HCT116 (cell line): ENCODE data around the gene EMILIN1. TPM values are rescaled to one million over a fixed set of nuclear protein-coding genes. Genes with fewer than 3 reads are reported as not detected.

Experiments
- ATAC-seq: fragments of 200-7000 bp; cut with Tn5 transposase; 2 replicates; pipeline ENCODE4 v1.9.1; 2020; ENCODE audit warnings: mild to moderate bottlenecking, moderate library complexity
- BruUV-seq: library from RNA; stranded (reverse); fragments of 400-500 nt; replicated peaks from 2 replicates; lab custom pipeline; 2021; lab: Mats Ljungman, UMichigan
- CTCF ChIA-PET: fragments of 300-600 bp; sonication (Branson Sonifier 250); formaldehyde crosslinking; loops from one replicate; lab custom pipeline; 2021; ENCODE audit warnings: antibody characterized with exemption; lab: Charles Lee
- POLR2A ChIA-PET: fragments of 300-600, 350-600 bp; sonication (Branson Sonifier 250); formaldehyde crosslinking; loops from one replicate; lab custom pipeline; 2021; ENCODE audit warnings: antibody characterized with exemption; lab: Charles Lee
- RAD21 ChIA-PET, 2 experiments: fragments of 300-600 bp; sonication (Branson Sonifier 250); formaldehyde crosslinking; loops; one replicate each; lab custom pipeline; 2023; ENCODE audit warnings: low total read pairs in 2 of 2; ENCODE audit not compliant: uncharacterized antibody in 2 of 2, unreplicated experiment in 2 of 2, low non-redundant PET in 1 of 2; lab: Charles Lee
- DNase-seq: peaks from one replicate; pipeline ENCODE4 v3.0.0-alpha.2; 2010; ENCODE audit warnings: low read depth, low spot score
- H2AFZ ChIP-seq: fragments of 200-600 bp; shearing (Covaris generic), sonication (generic); 2 replicates; pipeline ENCODE4 v1.6.1; 2017; ENCODE audit warnings: low read depth, mixed run types, mixed read lengths, antibody characterized with exemption, low read length; ENCODE audit not compliant: poor library complexity, severe bottlenecking
- H3K27ac ChIP-seq: 2 replicates; pipeline ENCODE4 v1.5.1; 2012; ENCODE audit warnings: low read depth, low read length
- H3K27me3 ChIP-seq: fragments of 200-600 bp; sonication (generic); 2 replicates; pipeline ENCODE4 v1.6.1; 2016; ENCODE audit warnings: mixed run types, low read length, mixed read lengths; ENCODE audit not compliant: insufficient read depth
- H3K36me3 ChIP-seq, 2 experiments: fragments of 200-500 bp in 1 of 2; fragments of 200-600 bp in 1 of 2; sonication (Bioruptor generic) in 1 of 2; sonication (generic) in 1 of 2; 2 replicates each; pipeline versions ENCODE4 v1.5.1 to v1.6.1; 2014 to 2016; ENCODE audit warnings: low read length in 2 of 2, inconsistent platforms in 1 of 2, mixed read lengths in 1 of 2, mixed run types in 1 of 2; ENCODE audit not compliant: insufficient read depth in 2 of 2, control insufficient read depth in 1 of 2
- H3K4me1 ChIP-seq, 2 experiments: fragments of 200-600 bp in 1 of 2; sonication (generic) in 1 of 2; 2 replicates each; pipeline versions ENCODE4 v1.5.1 to v1.6.1; 2012 to 2017; ENCODE audit warnings: low read length in 2 of 2, inconsistent platforms in 1 of 2, mild to moderate bottlenecking in 1 of 2, mixed read lengths in 1 of 2, mixed run types in 1 of 2, moderate library complexity in 1 of 2; ENCODE audit not compliant: insufficient read depth in 2 of 2, control insufficient read depth in 1 of 2
- H3K4me2 ChIP-seq: fragments of 200-600 bp; sonication (generic); 2 replicates; pipeline ENCODE4 v1.6.1; 2017; ENCODE audit warnings: mixed run types, low read length, mixed read lengths
- H3K4me3 ChIP-seq, 2 experiments: fragments of 200-600 bp in 1 of 2; sonication (generic) in 1 of 2; replicated peaks in 1 of 2; 2 replicates each; pipeline ENCODE4 v1.5.1; 2011 to 2016; ENCODE audit warnings: low read length in 2 of 2, control low read depth in 1 of 2, low read depth in 1 of 2, mild to moderate bottlenecking in 1 of 2, mixed read lengths in 1 of 2, mixed run types in 1 of 2
- H3K79me2 ChIP-seq: fragments of 200-600 bp; sonication (generic); 2 replicates; pipeline ENCODE4 v1.6.1; 2017; ENCODE audit warnings: mild to moderate bottlenecking, mixed run types, low read length, moderate library complexity, mixed read lengths; ENCODE audit not compliant: insufficient read depth
- H3K9ac ChIP-seq: fragments of 200-600 bp; sonication (generic); 2 replicates; pipeline ENCODE4 v1.6.1; 2016; ENCODE audit warnings: low read length, mixed read lengths
- H3K9me2 ChIP-seq: fragments of 200-600 bp; sonication (generic), shearing (Covaris generic); 2 replicates; pipeline ENCODE4 v1.6.1; 2017; ENCODE audit warnings: mixed run types, mild to moderate bottlenecking, moderate library complexity; ENCODE audit not compliant: insufficient read depth
- H3K9me3 ChIP-seq, 2 experiments: fragments of 200-500 bp in 1 of 2; fragments of 200-600 bp in 1 of 2; sonication (Bioruptor generic) in 1 of 2; sonication (generic) in 1 of 2; 2 replicates each; pipeline ENCODE4 v1.6.1; 2014 to 2017; ENCODE audit warnings: low read length in 2 of 2, mixed read lengths in 2 of 2, inconsistent platforms in 1 of 2, low read depth in 1 of 2, mild to moderate bottlenecking in 1 of 2, mixed run types in 1 of 2, moderate library complexity in 1 of 2; ENCODE audit not compliant: control insufficient read depth in 1 of 2, insufficient read depth in 1 of 2
- H4K20me1 ChIP-seq: fragments of 200-600 bp; sonication (generic), shearing (Covaris generic); 2 replicates; pipeline ENCODE4 v1.6.1; 2017; ENCODE audit warnings: mixed run types, mild to moderate bottlenecking, moderate library complexity; ENCODE audit not compliant: insufficient read depth
- CBX3 ChIP-seq: IDR thresholded peaks from 2 replicates; pipeline ENCODE4 v1.6.1; 2012; ENCODE audit warnings: low read depth
- ELF1 ChIP-seq: IDR thresholded peaks from 2 replicates; pipeline ENCODE4 v1.6.1; 2012; ENCODE audit warnings: low read depth, borderline replicate concordance
- EZH2 ChIP-seq: fragments of 200-600 bp; sonication (generic); IDR thresholded peaks from 2 replicates; pipeline ENCODE4 v1.6.1; 2017; ENCODE audit warnings: antibody characterized with exemption, mixed run types
- JUND ChIP-seq: IDR thresholded peaks from 2 replicates; pipeline ENCODE4 v1.6.1; 2012
- RAD21 ChIP-seq: IDR thresholded peaks from 2 replicates; pipeline ENCODE4 v1.6.1; 2012; ENCODE audit warnings: low read depth, mild to moderate bottlenecking
- SP1 ChIP-seq: IDR thresholded peaks from 2 replicates; pipeline ENCODE4 v1.6.1; 2012; ENCODE audit warnings: low read depth
- TCF7L2 ChIP-seq: IDR thresholded peaks from 2 replicates; pipeline ENCODE4 v1.7.0; 2011; ENCODE audit warnings: borderline replicate concordance, inconsistent platforms; ENCODE audit not compliant: insufficient read depth, insufficient read length; ENCODE audit errors: extremely low read depth
- intact Hi-C: fragments of 100-400 bp; cut with micrococcal nuclease; formaldehyde crosslinking; loops from 2 replicates; pipeline ENCODE4 v1.10.0; 2022
- total RNA-seq: library from RNA; stranded (reverse); gene quantifications from one replicate; pipeline ENCODE4 v1.2.1, GENCODE V29; 2021; ENCODE audit not compliant: unreplicated experiment
- TF ChIP-seq, protein P1 (sequence below): IDR thresholded peaks from 2 replicates; pipeline ENCODE4 v1.6.1; 2012

EMILIN1 gene
- total RNA-seq, 1 experiment from 2014 or later, result 0.59 TPM

GRCh38 chr2:27084297-27085061 lies 6.1 kb downstream of the EMILIN1 start:
- Histone ChIP-seq H4K20me1 (no peaks in the 10 kb centered on the region), H3K9me2 (no peaks in the 10 kb centered on the region), H2AFZ (no peak overlapping the region), H3K9ac (no peak overlapping the region), H3K4me1 (peaks cover 13 to 42% of the 10 kb centered on the region in 2 experiments), H3K79me2 (no peaks in the 10 kb centered on the region), H3K4me3 (no peak overlapping the region)
- POLR2A ChIA-PET, result no interaction called here
- no TSS peak for BruUV-seq
- CTCF ChIA-PET, result interaction anchor here (1.3 to 3.1 kb wide), 2 partner anchors 123 to 238 kb away, joined by 5 to 15 read pairs; no protein-coding TSS in a partner anchor
- no peak for ATAC-seq
- DNase-seq, result no peak
- RAD21 ChIA-PET, result no interaction called here
- no peak for TF ChIP-seq SP1
- TF ChIP-seq, all 23 proteins: peak for 0
- Histone ChIP-seq H3K36me3 (no peaks in the 10 kb centered on the region), H3K27ac (no peak overlapping the region), H3K4me2 (no peak overlapping the region), H3K27me3 (no peaks in the 10 kb centered on the region), H3K9me3 (no peaks in the 10 kb centered on the region)
- intact Hi-C loops, result loop anchor here (1.0 kb wide), 1 partner anchor 123 kb away; no protein-coding TSS in a partner anchor

DNA sequence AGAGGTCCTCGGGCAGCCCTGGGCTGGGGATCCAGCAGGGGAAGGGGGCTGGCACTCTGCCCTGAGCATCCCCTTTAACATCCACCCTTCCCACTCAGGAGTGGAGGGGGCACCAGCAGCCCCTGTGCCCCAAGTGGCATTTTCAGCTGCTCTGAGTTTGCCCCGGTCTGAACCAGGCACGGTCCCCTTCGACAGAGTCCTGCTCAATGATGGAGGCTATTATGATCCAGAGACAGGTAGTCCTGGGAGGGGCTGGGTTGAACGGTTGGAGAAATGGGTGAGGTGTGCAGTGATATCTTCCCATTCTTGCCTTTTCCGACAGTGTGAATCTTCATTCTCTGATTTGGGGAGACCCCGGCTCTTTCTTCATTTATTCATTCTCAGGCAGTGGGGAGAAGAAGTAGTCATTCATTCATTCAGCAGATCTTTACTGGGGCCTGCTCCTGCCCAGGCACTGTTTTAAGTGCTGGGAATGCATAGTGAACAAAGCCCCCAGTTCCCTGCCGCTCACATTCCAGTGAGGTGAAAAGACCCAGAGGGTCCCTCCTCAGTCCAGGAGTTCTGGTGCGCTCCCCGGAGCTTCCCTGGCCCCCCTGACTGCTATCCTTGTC lies 6.8 kb downstream of the EMILIN1 start:
- BruUV-seq, result TSS peak; percentile 82
- no peak overlapping the region for H2AFZ ChIP-seq
- no peak for DNase-seq
- H4K20me1 ChIP-seq, result no peaks in the 10 kb centered on the region
- H3K4me2 ChIP-seq, result peak overlapping the region; percentile 98
- H3K36me3 ChIP-seq, result no peaks in the 10 kb centered on the region
- POLR2A ChIA-PET, result no interaction called here
- peak overlapping the region; percentile 79 for H3K9ac ChIP-seq
- TF ChIP-seq CBX3 (no peak), JUND (no peak), ELF1 (no peak), RAD21 (no peak), TCF7L2 (no peak), EZH2 (no peak)
- TF ChIP-seq, protein P1, sequence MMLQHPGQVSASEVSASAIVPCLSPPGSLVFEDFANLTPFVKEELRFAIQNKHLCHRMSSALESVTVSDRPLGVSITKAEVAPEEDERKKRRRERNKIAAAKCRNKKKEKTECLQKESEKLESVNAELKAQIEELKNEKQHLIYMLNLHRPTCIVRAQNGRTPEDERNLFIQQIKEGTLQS, result no peak
- TF ChIP-seq, all 23 proteins: peak for 0
- no peaks in the 10 kb centered on the region for H3K9me2 ChIP-seq
- CTCF ChIA-PET, result interaction anchor here (0.6 to 3.1 kb wide), 6 partner anchors 24 to 239 kb away, joined by 3 to 15 read pairs (median 4); no protein-coding TSS in a partner anchor
- peak overlapping the region; percentile 77 for H3K27ac ChIP-seq
- H3K4me1 ChIP-seq, result peaks cover 13 to 42% of the 10 kb centered on the region in 2 experiments
- no peaks in the 10 kb centered on the region for H3K27me3 ChIP-seq
- intact Hi-C loops, result loop anchor here (1.0 kb wide), 1 partner anchor 124 kb away; no protein-coding TSS in a partner anchor
- no peak for ATAC-seq
- H3K4me3 ChIP-seq, result peak overlapping the region; percentile 57 to 61
- H3K79me2 ChIP-seq, result no peaks in the 10 kb centered on the region
- no peaks in the 10 kb centered on the region for H3K9me3 ChIP-seq
- RAD21 ChIA-PET, result interaction anchor here in 1 of 2 experiments (0.9 kb wide), 1 partner anchor 124 kb away, joined by 4 read pairs; no protein-coding TSS in a partner anchor
